Effector memory CD8-positive, alpha-beta T cell (primary cell): ENCODE measurements around the gene UBL4A.

ENCODE experiments used
- ATAC-seq: fragments of 150-1000 bp; cut with Tn5 transposase; replicated peaks from 2 replicates; pipeline ENCODE4 v1.10.0; 2021; ENCODE audit warnings: mild to moderate bottlenecking, moderate library complexity
- DNase-seq, 3 experiments: peaks; one replicate each; pipeline ENCODE4 v3.0.0; 2021
- H3K27ac Mint-ChIP-seq, 2 donors: one replicate each; pipeline ENCODE4 v1.8.0; 2022; ENCODE audit warnings: mild to moderate bottlenecking in 2 of 2, mixed read lengths in 2 of 2, moderate library complexity in 2 of 2
- H3K27me3 Mint-ChIP-seq, 2 donors: one replicate each; pipeline ENCODE4 v1.8.0; 2022; ENCODE audit warnings: mixed read lengths in 2 of 2
- H3K36me3 Mint-ChIP-seq: one replicate; pipeline ENCODE4 v1.8.0; 2022; ENCODE audit warnings: mild to moderate bottlenecking, moderate library complexity, mixed read lengths; ENCODE audit not compliant: insufficient read depth
- H3K4me1 Mint-ChIP-seq, 2 donors: one replicate each; pipeline ENCODE4 v1.8.0; 2022; ENCODE audit warnings: low read depth in 2 of 2, mixed read lengths in 2 of 2
- H3K4me3 Mint-ChIP-seq, 2 donors: one replicate each; pipeline ENCODE4 v1.8.0; 2022; ENCODE audit warnings: mild to moderate bottlenecking in 2 of 2, mixed read lengths in 2 of 2, moderate library complexity in 2 of 2
- H3K9me3 Mint-ChIP-seq, 2 donors: one replicate each; pipeline ENCODE4 v1.8.0; 2022; ENCODE audit warnings: mixed read lengths in 2 of 2

The UBL4A gene

GRCh38 chrX:154441984-154442707, 44.3 kb downstream of the UBL4A start:
- ATAC-seq = no peak
- H3K36me3 Mint-ChIP-seq = peaks cover 34% of the 10 kb centered on the region
- peak overlapping the region in 1 of 2 donors; percentile 38 for H3K4me3 Mint-ChIP-seq
- no peak for DNase-seq
- H3K27ac Mint-ChIP-seq = no peak overlapping the region
- H3K4me1 Mint-ChIP-seq = peaks cover 0 to 23% of the 10 kb centered on the region in 2 donors
- no peaks in the 10 kb centered on the region for H3K27me3 Mint-ChIP-seq
- no peaks in the 10 kb centered on the region for H3K9me3 Mint-ChIP-seq

DNA sequence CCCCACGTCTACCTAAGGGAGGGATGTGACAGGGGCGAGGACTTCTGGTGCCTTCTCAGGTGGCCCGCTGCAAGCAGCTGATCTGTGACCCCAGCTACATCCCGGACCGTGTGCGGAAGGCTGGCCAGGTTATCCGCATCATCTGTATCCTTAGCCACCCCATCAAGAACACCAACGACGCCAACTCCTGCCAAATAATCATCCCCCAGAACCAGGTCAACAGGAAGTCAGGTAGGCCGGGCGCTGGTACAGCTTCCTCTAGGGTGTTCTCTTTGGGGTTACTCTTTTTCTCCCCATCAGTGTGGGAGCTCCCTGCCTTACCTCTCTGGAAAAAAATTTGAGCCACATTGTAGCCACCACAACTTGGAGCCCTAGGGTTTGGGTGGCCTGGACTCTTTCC, 44.9 kb downstream of the UBL4A start:
- H3K27ac Mint-ChIP-seq = no peak overlapping the region
- peaks cover 34% of the 10 kb centered on the region for H3K36me3 Mint-ChIP-seq
- H3K4me3 Mint-ChIP-seq = peak overlapping the region in 1 of 2 donors; percentile 38
- DNase-seq (peak in 1 of 3 experiments; percentile 20), ATAC-seq (peak; percentile 54)
- H3K9me3 Mint-ChIP-seq = no peaks in the 10 kb centered on the region
- peaks cover 0 to 21% of the 10 kb centered on the region in 2 donors for H3K4me1 Mint-ChIP-seq
- H3K27me3 Mint-ChIP-seq = no peaks in the 10 kb centered on the region

- ATAC-seq (no peak), DNase-seq (no peak)
- no peak overlapping the region for H3K27ac Mint-ChIP-seq
- H3K9me3 Mint-ChIP-seq = no peaks in the 10 kb centered on the region
- H3K4me1 Mint-ChIP-seq = peaks cover 4 to 20% of the 10 kb centered on the region in 2 donors
- no peaks in the 10 kb centered on the region for H3K27me3 Mint-ChIP-seq
- peaks cover 40% of the 10 kb centered on the region for H3K36me3 Mint-ChIP-seq
- H3K4me3 Mint-ChIP-seq = peak overlapping the region in 1 of 2 donors; percentile 38
Observed at GRCh38 chrX:154440623-154441357, 45.6 kb downstream of the UBL4A start.

- ATAC-seq (no peak), DNase-seq (no peak)
- H3K27ac Mint-ChIP-seq = no peak overlapping the region
- no peaks in the 10 kb centered on the region for H3K27me3 Mint-ChIP-seq
- H3K4me1 Mint-ChIP-seq = peaks cover 4 to 20% of the 10 kb centered on the region in 2 donors
- no peaks in the 10 kb centered on the region for H3K9me3 Mint-ChIP-seq
- no peak overlapping the region for H3K4me3 Mint-ChIP-seq
- H3K36me3 Mint-ChIP-seq = peaks cover 44% of the 10 kb centered on the region
Observed at GRCh38 chrX:154439841-154440240, 46.6 kb downstream of the UBL4A start.

DNA sequence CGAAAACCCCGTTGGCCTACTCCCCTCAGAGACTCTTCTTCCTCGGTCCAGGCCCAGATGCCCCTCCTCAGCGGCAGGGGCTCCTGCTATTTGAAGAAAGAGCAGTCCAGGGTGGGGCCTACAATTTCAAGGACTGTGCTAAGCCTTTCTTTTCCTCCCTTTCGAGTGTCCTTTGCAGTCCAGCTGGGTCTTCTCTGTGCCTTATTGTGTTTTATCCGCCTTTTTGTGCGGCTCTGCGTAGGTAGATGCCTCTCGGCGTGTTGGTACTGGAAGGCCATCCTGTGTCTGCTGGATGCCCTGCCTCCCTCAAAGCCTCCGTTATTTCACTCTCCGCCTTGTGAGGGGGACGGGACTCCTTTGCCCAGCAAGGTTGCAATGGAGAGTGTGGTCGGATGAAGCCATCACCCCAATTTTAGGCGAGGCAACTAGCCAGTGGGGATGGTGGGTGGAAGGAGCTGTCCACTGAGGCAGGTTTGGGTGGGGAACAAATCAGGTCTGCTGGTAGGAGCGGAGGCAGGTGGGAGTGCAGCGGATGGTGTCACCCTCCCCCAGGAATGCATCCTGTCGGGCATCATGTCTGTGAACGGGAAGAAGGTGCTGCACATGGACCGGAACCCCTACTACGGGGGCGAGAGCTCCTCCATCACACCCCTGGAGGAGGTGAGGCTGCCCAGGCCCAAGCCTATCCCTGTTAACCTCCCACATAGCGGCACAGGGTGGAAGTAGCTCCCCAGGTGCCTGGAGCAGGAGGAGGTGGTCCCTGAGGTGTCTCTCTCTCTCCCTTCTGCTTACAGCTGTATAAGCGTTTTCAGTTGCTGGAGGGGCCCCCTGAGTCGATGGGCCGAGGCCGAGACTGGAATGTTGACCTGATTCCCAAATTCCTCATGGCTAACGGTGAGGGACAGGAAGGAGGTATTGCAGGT, 48.2 kb downstream of the UBL4A start:
- no peak for ATAC-seq
- Mint-ChIP-seq H3K4me3 (peak overlapping the region; percentile 81 to 89), H3K27ac (peak overlapping the region; percentile 85 to 87), H3K4me1 (peaks cover 4 to 17% of the 10 kb centered on the region in 2 donors), H3K36me3 (peaks cover 47% of the 10 kb centered on the region), H3K9me3 (no peaks in the 10 kb centered on the region), H3K27me3 (no peaks in the 10 kb centered on the region)
- no peak for DNase-seq

DNA sequence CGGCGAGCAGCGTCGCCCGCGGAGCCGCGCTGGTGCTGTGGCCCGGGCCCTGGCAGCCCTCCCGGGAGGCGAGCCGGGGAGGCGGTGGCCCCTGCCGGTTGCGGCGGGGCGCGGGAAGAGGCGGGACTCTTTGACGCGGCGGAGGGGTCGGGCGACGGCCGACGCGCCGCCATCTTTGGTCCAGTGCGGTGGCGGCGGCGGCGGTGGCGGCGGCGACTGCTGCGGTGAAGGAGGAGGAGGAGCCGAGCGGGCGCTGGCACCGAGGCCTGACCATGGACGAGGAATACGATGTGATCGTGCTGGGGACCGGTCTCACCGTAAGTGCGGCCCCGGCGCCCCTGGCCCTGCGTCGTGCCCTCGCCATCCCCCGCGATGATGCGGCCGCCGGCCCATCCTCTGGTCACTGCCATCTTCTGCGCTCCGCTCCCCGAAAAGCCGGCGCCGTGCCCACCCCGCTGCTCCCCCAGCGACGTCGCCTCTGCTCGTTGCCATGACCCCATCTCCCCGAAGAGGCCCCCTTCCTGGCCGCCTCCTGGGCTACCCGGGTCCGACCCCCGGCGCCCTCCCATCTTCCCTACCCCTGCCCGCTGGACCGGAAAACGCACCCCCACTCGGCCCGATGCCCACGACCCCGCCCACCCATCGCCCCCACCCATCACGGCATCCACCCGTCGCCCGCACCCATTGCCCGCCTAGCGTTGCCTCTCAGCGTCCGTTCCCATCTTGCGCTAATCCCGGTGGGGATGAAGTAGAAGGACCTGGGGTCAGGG, 49.2 kb downstream of the UBL4A start, which contains the start of gene GDI1:
TSS of gene GDI1 (plus strand) at position 172 of the 770 bp plus-strand sequence. CDS start at position 273, 101 bp downstream.
- peaks cover 47% of the 10 kb centered on the region for H3K36me3 Mint-ChIP-seq
- DNase-seq (peak; percentile 45 to 53 (median 52)), ATAC-seq (peak; percentile 61)
- H3K27ac Mint-ChIP-seq = peak within 1 kb of the TSS; percentile 87 to 88
- H3K27me3 Mint-ChIP-seq = no peaks in the 10 kb centered on the region
- no peaks in the 10 kb centered on the region for H3K9me3 Mint-ChIP-seq
- H3K4me3 Mint-ChIP-seq = peak within 1 kb of the TSS; percentile 81 to 89
- H3K4me1 Mint-ChIP-seq = peaks cover 4 to 17% of the 10 kb centered on the region in 2 donors

- H3K36me3 Mint-ChIP-seq = peaks cover 41% of the 10 kb centered on the region
- peak overlapping the region; percentile 86 to 88 for H3K27ac Mint-ChIP-seq
- ATAC-seq = peak; percentile 72
- no peaks in the 10 kb centered on the region for H3K27me3 Mint-ChIP-seq
- H3K4me1 Mint-ChIP-seq = peaks cover 4 to 13% of the 10 kb centered on the region in 2 donors
- H3K9me3 Mint-ChIP-seq = no peaks in the 10 kb centered on the region
- DNase-seq = peak; percentile 32 to 52 (median 34)
- H3K4me3 Mint-ChIP-seq = peak overlapping the region; percentile 78 to 89
Observed at GRCh38 chrX:154436374-154436982, 49.9 kb downstream of the UBL4A start.

DNA sequence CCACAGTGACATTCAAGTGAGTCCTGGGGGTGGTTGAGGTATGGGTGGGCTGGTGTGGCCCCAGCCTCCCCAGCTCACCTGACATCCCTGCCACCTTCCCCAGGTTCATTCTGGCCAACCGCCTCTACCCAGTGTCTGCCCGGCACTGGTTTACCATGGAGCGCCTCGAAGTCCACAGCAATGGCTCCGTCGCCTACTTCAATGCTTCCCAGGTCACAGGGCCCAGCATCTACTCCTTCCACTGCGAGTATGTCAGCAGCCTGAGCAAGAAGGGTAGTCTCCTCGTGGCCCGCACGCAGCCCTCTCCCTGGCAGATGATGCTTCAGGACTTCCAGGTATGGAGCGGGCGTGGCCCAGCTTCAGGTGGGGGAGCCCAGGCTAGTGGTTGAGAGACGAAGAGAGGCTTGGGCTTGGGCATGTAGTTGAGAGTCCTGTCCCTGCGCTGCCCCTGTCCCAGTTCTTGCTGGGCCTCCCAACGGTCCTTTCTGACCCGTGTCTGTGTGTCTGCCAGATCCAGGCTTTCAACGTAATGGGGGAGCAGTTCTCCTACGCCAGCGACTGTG, 51.2 kb downstream of the UBL4A start:
- H3K4me3 Mint-ChIP-seq = no peak overlapping the region
- H3K27me3 Mint-ChIP-seq = no peaks in the 10 kb centered on the region
- H3K27ac Mint-ChIP-seq = peak overlapping the region in 1 of 2 donors; percentile 17
- H3K4me1 Mint-ChIP-seq = peaks cover 10 to 20% of the 10 kb centered on the region in 2 donors
- H3K9me3 Mint-ChIP-seq = no peaks in the 10 kb centered on the region
- ATAC-seq (no peak), DNase-seq (no peak)
- H3K36me3 Mint-ChIP-seq = peaks cover 32% of the 10 kb centered on the region

- no peaks in the 10 kb centered on the region for H3K9me3 Mint-ChIP-seq
- no peak for DNase-seq
- peaks cover 14 to 18% of the 10 kb centered on the region in 2 donors for H3K4me1 Mint-ChIP-seq
- H3K27me3 Mint-ChIP-seq = no peaks in the 10 kb centered on the region
- H3K27ac Mint-ChIP-seq = peak overlapping the region in 1 of 2 donors; percentile 17
- ATAC-seq = no peak
- H3K4me3 Mint-ChIP-seq = no peak overlapping the region
- H3K36me3 Mint-ChIP-seq = peaks cover 33% of the 10 kb centered on the region
Observed at GRCh38 chrX:154434394-154435168, 51.8 kb downstream of the UBL4A start.
